T-cell (primary cell): ENCODE measurements around the gene HSBP1L1. TPM values are rescaled to one million over a fixed set of nuclear protein-coding genes. Genes with fewer than 3 reads are reported as not detected.

Experiments
- ATAC-seq, 4 experiments: fragments of 200-7000 bp in 3 of 4; fragments of 150-1000 bp in 1 of 4; cut with Tn5 transposase; replicated peaks in 1 of 4; 1 replicate in 3 of 4; 2 replicates in 1 of 4; pipeline ENCODE4 v1.10.0; 2021; ENCODE audit warnings: moderate library complexity in 3 of 4, mild to moderate bottlenecking in 2 of 4, moderate number of reproducible peaks in 1 of 4
- CTCF ChIA-PET, 2 donors: fragments of 300-600 bp; sonication (Branson Sonifier 250); formaldehyde crosslinking; loops; one replicate each; lab custom pipeline; 2022; ENCODE audit warnings: antibody characterized with exemption in 2 of 2; lab: Charles Lee
- POLR2A ChIA-PET, 2 donors: fragments of 300-600 bp; sonication (Branson Sonifier 250); formaldehyde crosslinking; loops; one replicate each; lab custom pipeline; 2022; ENCODE audit warnings: antibody characterized with exemption in 2 of 2; lab: Charles Lee
- DNase-seq, 35 experiments: peaks; one replicate each; pipeline versions ENCODE4 v3.0.0 to v3.0.0-alpha.2; 2013 to 2023
- H3K27ac ChIP-seq: one replicate; pipeline ENCODE4 v1.5.1; 2013; ENCODE audit warnings: low read length
- H3K27me3 ChIP-seq, 2 experiments: replicated peaks in 1 of 2; 1 replicate in 1 of 2; 2 replicates in 1 of 2; pipeline versions ENCODE4 v1.6.1 to v1.7.0; 2013; ENCODE audit warnings: low read length in 1 of 2, mixed read lengths in 1 of 2; ENCODE audit not compliant: control insufficient read depth in 2 of 2, insufficient read depth in 2 of 2; ENCODE audit errors: extremely low read depth in 1 of 2
- H3K36me3 ChIP-seq, 2 donors: 1 replicate in 1 of 2; 2 replicates in 1 of 2; pipeline versions ENCODE4 v1.6.1 to v1.7.0; 2013; ENCODE audit warnings: low read length in 1 of 2; ENCODE audit not compliant: control insufficient read depth in 2 of 2, insufficient read depth in 1 of 2; ENCODE audit errors: extremely low read depth in 1 of 2
- H3K4me1 ChIP-seq, 2 experiments: 1 replicate in 1 of 2; 2 replicates in 1 of 2; pipeline versions ENCODE4 v1.6.1 to v1.7.0; 2013; ENCODE audit warnings: low read length in 2 of 2, mixed read lengths in 1 of 2; ENCODE audit not compliant: insufficient read depth in 2 of 2, control insufficient read depth in 1 of 2; ENCODE audit errors: extremely low read depth in 1 of 2
- H3K4me3 ChIP-seq, 2 donors: 1 replicate in 1 of 2; 2 replicates in 1 of 2; pipeline versions ENCODE4 v1.5.1 to v1.7.0; 2013; ENCODE audit warnings: mild to moderate bottlenecking in 2 of 2, low read length in 1 of 2, moderate library complexity in 1 of 2; ENCODE audit not compliant: control insufficient read depth in 1 of 2; ENCODE audit errors: extremely low read depth in 1 of 2
- H3K9me3 ChIP-seq: 2 replicates; pipeline ENCODE4 v1.7.0; 2013
- H3K27ac Mint-ChIP-seq, 2 donors: one replicate each; pipeline ENCODE4 v1.8.0; 2020 to 2021; ENCODE audit warnings: mild to moderate bottlenecking in 2 of 2, mixed read lengths in 2 of 2
- H3K27me3 Mint-ChIP-seq, 2 donors: one replicate each; pipeline ENCODE4 v1.8.0; 2021 to 2022; ENCODE audit warnings: mixed read lengths in 2 of 2
- H3K36me3 Mint-ChIP-seq: one replicate; pipeline ENCODE4 v1.8.0; 2021; ENCODE audit warnings: mixed read lengths
- H3K4me1 Mint-ChIP-seq, 3 donors: one replicate each; pipeline ENCODE4 v1.8.0; 2020 to 2022; ENCODE audit warnings: mixed read lengths in 3 of 3, mild to moderate bottlenecking in 1 of 3
- H3K4me3 Mint-ChIP-seq, 3 donors: one replicate each; pipeline ENCODE4 v1.8.0; 2020 to 2022; ENCODE audit warnings: mild to moderate bottlenecking in 3 of 3, mixed read lengths in 3 of 3, moderate library complexity in 3 of 3
- H3K9me3 Mint-ChIP-seq, 3 donors: one replicate each; pipeline ENCODE4 v1.8.0; 2020 to 2022; ENCODE audit warnings: mixed read lengths in 3 of 3
- WGBS: methylation state at CpG from one replicate; pipeline ENCODE4 v1.1.5; 2013; ENCODE audit warnings: missing lambda C conversion rate; ENCODE audit not compliant: insufficient coverage; 5-methylcytosine and 5-hydroxymethylcytosine counted together
- total RNA-seq, 35 experiments: library from RNA in 6 of 35; stranded (reverse) in 6 of 35; fragments of 120-200 nt in 1 of 35; gene quantifications; one replicate each; pipeline versions ENCODE4 v1.2.1 to v1.2.4 and lab custom pipeline; 2013 to 2026

The HSBP1L1 gene
- total RNA-seq, 5 donors from 2014 or later (not counting 1 experiment from before 2014, with no cell fraction given) = 17.3 to 26.6 (median 20.6) TPM

- Mint-ChIP-seq H3K4me3 (no peak overlapping the region), H3K27ac (no peak overlapping the region), H3K27me3 (no peaks in the 10 kb centered on the region), H3K36me3 (peaks cover 93% of the 10 kb centered on the region), H3K4me1 (peaks cover 0 to 6% (median 5%) of the 10 kb centered on the region in 3 donors), H3K9me3 (peaks cover 16 to 37% (median 34%) of the 10 kb centered on the region in 3 donors)
- ATAC-seq (no peak), DNase-seq (peak in 1 of 35 experiments; percentile 12)
- Histone ChIP-seq H3K27ac (no peak overlapping the region), H3K36me3 (peaks cover 19 to 23% of the 10 kb centered on the region in 2 donors), H3K9me3 (peaks cover 11% of the 10 kb centered on the region), H3K4me1 (no peaks in the 10 kb centered on the region), H3K27me3 (no peaks in the 10 kb centered on the region), H3K4me3 (no peak overlapping the region)
- CTCF ChIA-PET = no interaction called here
- POLR2A ChIA-PET = interaction anchor here in 1 of 2 donors (0.7 kb wide), 1 partner anchor 22 kb away, joined by 3 read pairs; no protein-coding TSS in a partner anchor
- 63% methylated on average over 1 of the region's 5 CpGs for WGBS
These were observed 29.4 kb upstream of the HSBP1L1 start for GRCh38 chr18:79935098-79935480.

- POLR2A ChIA-PET = interaction anchor here in 1 of 2 donors (0.7 kb wide), 1 partner anchor 22 kb away, joined by 3 read pairs; no protein-coding TSS in a partner anchor
- Mint-ChIP-seq H3K27me3 (no peaks in the 10 kb centered on the region), H3K4me1 (peaks cover 0 to 6% (median 5%) of the 10 kb centered on the region in 3 donors), H3K9me3 (peaks cover 15 to 34% (median 30%) of the 10 kb centered on the region in 3 donors), H3K27ac (no peak overlapping the region), H3K4me3 (no peak overlapping the region), H3K36me3 (peaks cover 93% of the 10 kb centered on the region)
- Histone ChIP-seq H3K27me3 (no peaks in the 10 kb centered on the region), H3K4me3 (peak overlapping the region in 1 of 2 donors; percentile 38), H3K36me3 (peaks cover 19 to 28% of the 10 kb centered on the region in 2 donors), H3K9me3 (peaks cover 8% of the 10 kb centered on the region), H3K27ac (no peak overlapping the region), H3K4me1 (no peaks in the 10 kb centered on the region)
- CTCF ChIA-PET = no interaction called here
- ATAC-seq = no peak
- peak in 1 of 35 experiments; percentile 16 for DNase-seq
- 89% methylated on average over 2 of the region's 3 CpGs for WGBS
These were observed 28.9 kb upstream of the HSBP1L1 start for GRCh38 chr18:79935499-79935898.

GRCh38 chr18:79935925-79936324, 28.5 kb upstream of the HSBP1L1 start:
- peaks cover 94% of the 10 kb centered on the region for H3K36me3 Mint-ChIP-seq
- ATAC-seq = no peak
- DNase-seq = peak in 1 of 35 experiments; percentile 5
- Histone ChIP-seq H3K36me3 (peaks cover 19 to 32% of the 10 kb centered on the region in 2 donors), H3K9me3 (peaks cover 6% of the 10 kb centered on the region), H3K4me1 (no peaks in the 10 kb centered on the region), H3K27me3 (no peaks in the 10 kb centered on the region), H3K27ac (no peak overlapping the region), H3K4me3 (no peak overlapping the region)
- 98% methylated on average over 4 of the region's 6 CpGs for WGBS
- ChIA-PET CTCF (no interaction called here), POLR2A (no interaction called here)
- no peak overlapping the region for H3K4me3 Mint-ChIP-seq
- no peaks in the 10 kb centered on the region for H3K27me3 Mint-ChIP-seq
- H3K4me1 Mint-ChIP-seq = peaks cover 0 to 6% (median 5%) of the 10 kb centered on the region in 3 donors
- peaks cover 15 to 34% (median 30%) of the 10 kb centered on the region in 3 donors for H3K9me3 Mint-ChIP-seq
- no peak overlapping the region for H3K27ac Mint-ChIP-seq

- no peak overlapping the region for H3K27ac ChIP-seq
- CTCF ChIA-PET = no interaction called here
- H3K36me3 ChIP-seq = peaks cover 23 to 35% of the 10 kb centered on the region in 2 donors
- Mint-ChIP-seq H3K4me3 (no peak overlapping the region), H3K27ac (no peak overlapping the region), H3K9me3 (peaks cover 11 to 30% (median 24%) of the 10 kb centered on the region in 3 donors), H3K36me3 (peaks cover 91% of the 10 kb centered on the region), H3K4me1 (peaks cover 0 to 6% (median 5%) of the 10 kb centered on the region in 3 donors), H3K27me3 (no peaks in the 10 kb centered on the region)
- 100% methylated on average over 3 of the region's 12 CpGs for WGBS
- H3K4me3 ChIP-seq = no peak overlapping the region
- DNase-seq = no peak
- H3K4me1 ChIP-seq = no peaks in the 10 kb centered on the region
- H3K27me3 ChIP-seq = no peaks in the 10 kb centered on the region
- POLR2A ChIA-PET = no interaction called here
- ATAC-seq = no peak
- peaks cover 6% of the 10 kb centered on the region for H3K9me3 ChIP-seq
These were observed 27.8 kb upstream of the HSBP1L1 start for GRCh38 chr18:79936641-79937040.

GRCh38 chr18:79937103-79937860, 27.2 kb upstream of the HSBP1L1 start:
- ChIA-PET CTCF (interaction anchor here in 1 of 2 donors (0.5 kb wide), 1 partner anchor 312 kb away, joined by 4 read pairs; no protein-coding TSS in a partner anchor), POLR2A (no interaction called here)
- H3K27ac Mint-ChIP-seq = no peak overlapping the region
- Histone ChIP-seq H3K4me1 (no peaks in the 10 kb centered on the region), H3K9me3 (peaks cover 4% of the 10 kb centered on the region), H3K27me3 (no peaks in the 10 kb centered on the region), H3K36me3 (peaks cover 29 to 35% of the 10 kb centered on the region in 2 donors), H3K27ac (no peak overlapping the region), H3K4me3 (no peak overlapping the region)
- H3K4me1 Mint-ChIP-seq = peaks cover 4 to 11% (median 8%) of the 10 kb centered on the region in 3 donors
- peaks cover 92% of the 10 kb centered on the region for H3K36me3 Mint-ChIP-seq
- no peaks in the 10 kb centered on the region for H3K27me3 Mint-ChIP-seq
- no peak for DNase-seq
- no peak overlapping the region for H3K4me3 Mint-ChIP-seq
- ATAC-seq = no peak
- WGBS = 97% methylated on average over 23 of the region's 25 CpGs
- peaks cover 8 to 27% (median 20%) of the 10 kb centered on the region in 3 donors for H3K9me3 Mint-ChIP-seq

- no peak overlapping the region for H3K4me3 Mint-ChIP-seq
These were observed 26.2 kb upstream of the HSBP1L1 start for GRCh38 chr18:79938196-79938595.

More at GRCh38 chr18:79938196-79938595, 26.2 kb upstream of the HSBP1L1 start:
- no peak overlapping the region for H3K4me3 ChIP-seq
- H3K36me3 ChIP-seq = peaks cover 35 to 38% of the 10 kb centered on the region in 2 donors
- no peaks in the 10 kb centered on the region for H3K27me3 Mint-ChIP-seq
- 96% methylated on average over 7 of the region's 9 CpGs for WGBS
- ChIA-PET POLR2A (interaction anchor here in 1 of 2 donors (0.6 kb wide), 1 partner anchor 45 kb away, joined by 3 read pairs; no protein-coding TSS in a partner anchor), CTCF (no interaction called here)
- H3K4me1 ChIP-seq = no peaks in the 10 kb centered on the region
- H3K36me3 Mint-ChIP-seq = peaks cover 92% of the 10 kb centered on the region
- H3K27ac Mint-ChIP-seq = no peak overlapping the region
- no peak for ATAC-seq
- H3K9me3 Mint-ChIP-seq = peaks cover 4 to 20% (median 11%) of the 10 kb centered on the region in 3 donors
- peaks cover 2% of the 10 kb centered on the region for H3K9me3 ChIP-seq
- H3K27ac ChIP-seq = no peak overlapping the region
- H3K4me1 Mint-ChIP-seq = peaks cover 4 to 17% (median 13%) of the 10 kb centered on the region in 3 donors
- no peaks in the 10 kb centered on the region for H3K27me3 ChIP-seq
- DNase-seq = no peak
